AG09319 (cell line): ENCODE measurements around the gene IGF1R.

Source experiments
- DNase-seq: peaks from one replicate; pipeline ENCODE4 v3.0.0-alpha.2; 2010; ENCODE audit warnings: low read depth; ENCODE audit errors: extremely low read depth
- TF ChIP-seq, protein P1 (sequence below): IDR thresholded peaks from 2 replicates; pipeline ENCODE4 v1.5.1; 2011; ENCODE audit warnings: low read depth, mild to moderate bottlenecking, inconsistent platforms, low read length, moderate library complexity

Gene IGF1R

DNA sequence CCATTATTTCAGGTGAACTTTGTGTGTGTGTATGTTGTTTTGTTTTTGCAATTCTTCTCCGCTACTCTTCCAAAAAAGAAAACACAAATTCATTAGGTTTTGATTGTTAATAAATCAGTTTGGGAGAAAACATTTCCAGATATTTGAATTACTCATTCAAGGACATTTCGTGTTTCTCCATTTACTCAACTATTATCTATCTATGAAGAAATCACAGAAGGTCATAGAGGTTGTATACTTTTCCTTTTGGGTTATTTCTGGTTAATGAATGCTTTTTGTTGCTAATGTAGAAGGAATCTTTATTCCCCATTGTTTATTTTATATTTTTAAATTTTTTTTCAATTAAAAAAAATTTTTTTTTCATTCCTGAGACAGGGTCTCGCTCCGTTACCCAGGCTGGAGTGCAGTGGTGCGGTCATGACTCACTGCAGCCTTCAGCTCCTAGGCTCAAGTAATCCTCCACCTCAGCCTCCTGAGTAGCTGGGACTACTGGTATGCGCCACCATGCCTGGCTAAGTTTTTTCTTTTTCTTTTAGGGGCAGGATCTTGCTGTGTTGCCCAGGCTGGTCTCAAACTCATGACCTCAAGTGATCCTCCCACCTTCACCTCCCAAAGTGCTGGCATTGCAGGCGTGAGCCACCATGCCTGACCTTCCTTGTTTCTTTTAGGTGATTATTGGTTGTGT is 28.4 kb downstream of the IGF1R start:
- no peak for DNase-seq

DNA sequence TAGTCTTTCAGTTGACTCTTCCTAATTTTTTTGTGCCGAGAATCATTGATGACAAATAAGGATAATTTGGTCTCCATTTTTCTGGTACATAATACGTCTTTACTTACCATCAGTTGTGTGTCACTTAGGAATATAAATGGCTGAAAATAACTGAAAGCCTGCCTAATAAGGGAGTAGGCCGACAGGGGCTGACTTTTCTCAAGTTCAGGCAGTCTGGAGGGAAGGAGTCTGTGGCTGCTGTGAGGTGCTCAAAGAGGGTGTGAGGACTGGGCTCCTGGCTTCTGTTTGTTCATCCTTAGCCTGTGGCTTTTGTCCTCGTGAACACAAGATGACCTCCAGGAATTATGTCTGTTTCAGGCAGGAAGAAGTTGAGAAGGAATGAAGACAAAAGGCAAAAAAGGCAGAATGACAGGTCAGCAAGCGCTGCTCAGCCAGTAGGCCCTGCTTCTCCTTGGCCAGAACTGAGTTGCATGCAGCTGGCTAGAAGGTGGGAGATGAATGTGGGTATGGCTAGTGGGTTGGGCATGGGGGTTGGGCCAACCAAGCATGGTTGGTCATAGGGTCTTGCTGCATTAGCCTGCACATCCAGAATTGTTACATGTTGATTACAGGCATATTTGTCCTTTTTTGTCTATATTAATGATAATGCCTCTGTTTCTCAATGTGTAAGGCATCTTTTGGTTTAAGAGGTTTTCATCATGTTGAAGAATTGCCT is 29.2 kb downstream of the IGF1R start:
- TF ChIP-seq, protein P1, sequence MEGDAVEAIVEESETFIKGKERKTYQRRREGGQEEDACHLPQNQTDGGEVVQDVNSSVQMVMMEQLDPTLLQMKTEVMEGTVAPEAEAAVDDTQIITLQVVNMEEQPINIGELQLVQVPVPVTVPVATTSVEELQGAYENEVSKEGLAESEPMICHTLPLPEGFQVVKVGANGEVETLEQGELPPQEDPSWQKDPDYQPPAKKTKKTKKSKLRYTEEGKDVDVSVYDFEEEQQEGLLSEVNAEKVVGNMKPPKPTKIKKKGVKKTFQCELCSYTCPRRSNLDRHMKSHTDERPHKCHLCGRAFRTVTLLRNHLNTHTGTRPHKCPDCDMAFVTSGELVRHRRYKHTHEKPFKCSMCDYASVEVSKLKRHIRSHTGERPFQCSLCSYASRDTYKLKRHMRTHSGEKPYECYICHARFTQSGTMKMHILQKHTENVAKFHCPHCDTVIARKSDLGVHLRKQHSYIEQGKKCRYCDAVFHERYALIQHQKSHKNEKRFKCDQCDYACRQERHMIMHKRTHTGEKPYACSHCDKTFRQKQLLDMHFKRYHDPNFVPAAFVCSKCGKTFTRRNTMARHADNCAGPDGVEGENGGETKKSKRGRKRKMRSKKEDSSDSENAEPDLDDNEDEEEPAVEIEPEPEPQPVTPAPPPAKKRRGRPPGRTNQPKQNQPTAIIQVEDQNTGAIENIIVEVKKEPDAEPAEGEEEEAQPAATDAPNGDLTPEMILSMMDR, result no peak
- DNase-seq, result no peak

More for the DNA sequence above, 28.4 kb downstream of the IGF1R start:
- TF ChIP-seq, protein P1, result no peak

DNA sequence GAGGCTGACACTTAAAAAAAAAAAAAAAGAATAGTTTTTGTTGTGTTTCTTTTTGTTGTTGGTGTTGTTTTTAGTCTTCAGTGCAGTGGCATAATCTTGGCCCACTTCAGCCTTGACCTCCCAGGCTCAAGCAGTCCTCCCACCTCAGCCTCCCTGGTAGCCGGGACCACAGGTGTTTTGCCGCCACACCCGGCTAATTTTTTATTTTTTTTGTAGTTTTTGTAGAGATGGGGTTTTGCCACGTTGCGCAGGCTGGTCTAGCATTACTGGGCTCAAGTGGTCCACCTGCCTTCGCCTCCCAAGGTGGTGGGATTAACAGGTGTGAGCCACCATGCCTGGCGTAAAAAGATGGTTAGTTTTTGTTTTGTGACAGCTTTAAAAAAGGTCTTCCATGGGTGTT is 30.1 kb downstream of the IGF1R start:
- no peak for DNase-seq
- TF ChIP-seq, protein P1, result no peak

DNA sequence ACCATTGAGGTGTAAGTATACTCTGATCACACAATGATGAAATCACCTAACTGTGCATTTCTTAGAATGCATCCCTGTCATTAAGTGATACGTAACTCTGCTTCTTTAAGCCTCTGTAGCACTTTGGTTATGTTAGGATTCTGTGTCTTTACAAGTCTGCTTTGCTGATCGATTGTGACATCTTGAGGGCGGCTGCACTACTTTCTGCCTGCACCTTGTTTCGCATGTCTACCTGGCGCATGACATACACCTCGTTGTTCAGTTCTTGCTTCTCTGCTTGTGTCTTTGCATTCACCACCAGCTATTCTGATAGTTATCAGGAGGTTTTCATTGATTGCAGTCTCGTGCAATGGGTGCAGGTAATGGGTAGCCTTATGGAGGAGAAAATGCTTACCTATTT is 32.7 kb downstream of the IGF1R start:
- no peak for DNase-seq
- TF ChIP-seq, protein P1, result no peak

DNA sequence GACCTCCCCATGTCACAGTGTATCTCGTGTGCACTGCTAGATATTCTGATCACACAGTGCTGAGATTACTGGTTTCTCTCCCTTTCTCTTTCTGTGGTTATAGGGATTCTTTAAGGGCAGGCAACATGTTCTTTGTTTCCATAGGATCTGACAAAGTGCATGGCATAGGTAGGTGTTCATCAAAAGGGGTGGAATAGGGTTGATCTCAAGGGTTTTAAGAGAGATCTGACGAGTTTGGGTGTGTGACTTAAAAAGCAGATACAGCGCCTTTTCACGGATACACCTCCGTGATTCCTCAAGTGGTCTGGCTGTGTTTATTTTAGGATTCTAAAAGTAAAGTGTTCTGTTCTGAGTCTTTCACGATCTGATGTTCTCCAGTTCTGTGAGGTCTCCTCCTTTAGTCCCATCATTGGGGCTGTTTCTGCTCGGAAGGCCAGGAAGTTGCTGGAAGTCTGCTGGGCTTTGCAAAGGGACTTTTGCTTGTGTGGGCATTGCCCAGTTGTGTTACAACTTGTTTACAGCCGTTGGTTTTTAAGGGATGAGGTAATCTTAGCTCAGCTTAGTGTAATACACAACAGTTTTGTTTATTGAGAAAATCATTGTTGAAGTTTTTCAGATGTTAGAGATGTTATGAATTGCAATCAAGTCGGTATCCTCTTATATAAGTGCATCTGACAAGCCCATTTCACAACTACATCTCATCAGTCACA is 34.8 kb downstream of the IGF1R start:
- DNase-seq, result peak; percentile 92
- TF ChIP-seq, protein P1, result no peak

DNA sequence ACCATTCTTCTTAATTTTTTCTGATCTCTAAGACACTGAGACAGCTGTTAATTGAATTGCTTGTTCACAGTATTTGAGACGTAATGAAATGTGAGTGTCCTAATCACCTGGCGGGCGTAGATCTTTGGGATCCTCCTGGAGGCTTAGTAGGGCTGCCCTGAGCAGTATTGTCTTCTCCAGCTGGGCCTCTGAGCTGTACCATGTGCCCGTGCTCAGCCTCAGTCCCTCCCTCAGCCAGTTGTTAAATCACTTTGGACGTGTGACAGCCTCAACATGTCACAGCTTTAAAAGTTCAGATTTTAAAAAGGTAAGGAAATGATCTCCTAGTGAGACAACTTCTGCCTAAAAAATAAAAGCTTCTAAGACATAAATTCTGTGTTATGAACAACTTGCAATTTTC is 35.5 kb downstream of the IGF1R start:
- no peak for DNase-seq
- TF ChIP-seq, protein P1, result no peak

DNA sequence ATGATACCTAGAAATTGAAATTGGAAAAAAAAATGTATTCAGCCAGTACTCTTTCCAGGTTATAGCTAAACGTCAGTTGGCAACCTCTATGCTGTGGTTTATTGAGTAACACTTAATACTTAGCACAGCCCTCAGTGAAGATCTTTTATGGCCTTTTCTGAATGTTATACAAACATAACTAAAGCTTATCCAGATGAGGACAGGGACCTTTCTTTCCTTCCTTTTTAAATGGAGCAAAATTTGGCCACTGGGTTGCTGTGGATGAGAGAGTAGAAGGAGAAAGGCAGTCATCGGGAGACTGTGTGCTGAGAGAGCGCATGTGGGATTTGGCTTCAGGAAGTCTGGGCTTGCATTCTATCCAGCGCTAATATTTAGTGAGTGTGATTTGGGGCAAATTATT is 36.1 kb downstream of the IGF1R start:
- TF ChIP-seq, protein P1, result no peak
- DNase-seq, result peak; percentile 74
